ENCODE data around the gene C16orf96. TPM values are rescaled to one million over a fixed set of nuclear protein-coding genes. Genes with fewer than 3 reads are reported as not detected.

Gene C16orf96
- total and polyA plus RNA-seq, 2 donors (not counting 1 experiment from before 2014, with no cell fraction given), result 0.31 to 0.79 TPM

- peaks cover 28% of the 10 kb centered on the region for H4K20me1 ChIP-seq (ENCODE audit: control insufficient read depth, insufficient read depth, low read length, poor library complexity, severe bottlenecking)
- intact Hi-C loops (cut with micrococcal nuclease), result loop anchor here (1.0 to 10.0 kb wide), 13 partner anchors 8 to 1351 kb away; partner anchors contain the start of genes ADCY9, ANKS3, CORO7 and DNAAF8
- peak overlapping the region; percentile 92 for H3K27ac Mint-ChIP-seq
- no peaks in the 10 kb centered on the region for H3K27me3 Mint-ChIP-seq
- under 1% methylated on average over 54 of the region's 57 CpGs for WGBS (ENCODE audit: insufficient coverage)
- peak overlapping the region; percentile 99 for H3K4me2 ChIP-seq (replicated peaks; ENCODE audit: low read depth, low read length, poor library complexity, severe bottlenecking)
- H3K27me3 ChIP-seq (replicated peaks in 1 of 4; ENCODE audit: control extremely low read depth in 1 of 4, control insufficient read depth in 3 of 4, insufficient read depth in 4 of 4, low read length in 3 of 4), result no peaks in the 10 kb centered on the region
- peaks cover 32% of the 10 kb centered on the region for H3K79me2 ChIP-seq (ENCODE audit: control insufficient read depth, insufficient read depth, low read length)
- H3K4me3 ChIP-seq (ENCODE audit: control extremely low read depth in 1 of 5, extremely low read depth in 1 of 5, insufficient read depth in 1 of 5, low read depth in 2 of 5, low read length in 4 of 5), result peak overlapping the region; percentile 4 to 81 (median 55)
- ChIA-PET CTCF (interaction anchor here (0.5 to 5.4 kb wide), 14 partner anchors 9 to 1049 kb away, joined by 3 to 50 read pairs (median 4); partner anchors contain the start of genes ANKS3, CORO7, DNAAF8 and HMOX2), POLR2A (interaction anchor here (0.6 to 3.3 kb wide), 13 partner anchors 9 to 482 kb away, joined by 3 to 33 read pairs (median 4); partner anchors contain the start of genes ANKS3, DNAAF8, HMOX2 and MGRN1)
- H3K4me1 Mint-ChIP-seq, result peaks cover 29% of the 10 kb centered on the region
- peak overlapping the region; percentile 92 for H3K4me3 Mint-ChIP-seq
- peaks cover 28 to 39% of the 10 kb centered on the region in 2 donors for H3K4me1 ChIP-seq (ENCODE audit: control insufficient read depth in 2 of 2, insufficient read depth in 2 of 2, low read length in 2 of 2)
- peak overlapping the region; percentile 90 for H2AFZ ChIP-seq (ENCODE audit: insufficient read depth, low read depth, low read length, poor library complexity, severe bottlenecking)
- H3K9me3 Mint-ChIP-seq (ENCODE audit: insufficient read depth), result no peaks in the 10 kb centered on the region
- TF ChIP-seq CTCF (IDR thresholded peaks at IDR 0.05) (peak; percentile 64), EZH2 (IDR thresholded peaks at IDR 0.05; ENCODE audit: borderline replicate concordance, insufficient read depth, low read depth, low read length, poor library complexity, severe bottlenecking) (no peak)
- no peaks in the 10 kb centered on the region for H3K36me3 ChIP-seq (replicated peaks in 1 of 2; ENCODE audit: control extremely low read depth in 1 of 2, control insufficient read depth in 1 of 2, extremely low read depth in 1 of 2, insufficient read depth in 2 of 2, low read length in 1 of 2)
- ATAC-seq (ENCODE audit: low read depth), result peak; percentile 84
- H3K9ac ChIP-seq (ENCODE audit: low read length), result peak overlapping the region; percentile 86
- peak; percentile 99 for DNase-seq
- peak overlapping the region; percentile 86 to 96 for H3K27ac ChIP-seq (ENCODE audit: low read length in 2 of 2)
- H3K9me3 ChIP-seq (ENCODE audit: control extremely low read depth in 1 of 3, control insufficient read depth in 2 of 3, insufficient read depth in 1 of 3, low read length in 2 of 3), result peaks cover 0 to 9% (median 0%) of the 10 kb centered on the region in 3 donors
These were observed 60.1 kb downstream of the C16orf96 start for GRCh38 chr16:4616047-4616811.
